ENCODE data around the gene GLYATL1B. TPM values are rescaled to one million over a fixed set of nuclear protein-coding genes. Genes with fewer than 3 reads are reported as not detected.

The GLYATL1B gene
- total and polyA plus RNA-seq, 10 of the 15 experiments (the other 5 are each of a cell fraction or from before 2014, with no cell fraction given): 0.10 to 1.7 (median 0.24) TPM; not detected in 4

DNA sequence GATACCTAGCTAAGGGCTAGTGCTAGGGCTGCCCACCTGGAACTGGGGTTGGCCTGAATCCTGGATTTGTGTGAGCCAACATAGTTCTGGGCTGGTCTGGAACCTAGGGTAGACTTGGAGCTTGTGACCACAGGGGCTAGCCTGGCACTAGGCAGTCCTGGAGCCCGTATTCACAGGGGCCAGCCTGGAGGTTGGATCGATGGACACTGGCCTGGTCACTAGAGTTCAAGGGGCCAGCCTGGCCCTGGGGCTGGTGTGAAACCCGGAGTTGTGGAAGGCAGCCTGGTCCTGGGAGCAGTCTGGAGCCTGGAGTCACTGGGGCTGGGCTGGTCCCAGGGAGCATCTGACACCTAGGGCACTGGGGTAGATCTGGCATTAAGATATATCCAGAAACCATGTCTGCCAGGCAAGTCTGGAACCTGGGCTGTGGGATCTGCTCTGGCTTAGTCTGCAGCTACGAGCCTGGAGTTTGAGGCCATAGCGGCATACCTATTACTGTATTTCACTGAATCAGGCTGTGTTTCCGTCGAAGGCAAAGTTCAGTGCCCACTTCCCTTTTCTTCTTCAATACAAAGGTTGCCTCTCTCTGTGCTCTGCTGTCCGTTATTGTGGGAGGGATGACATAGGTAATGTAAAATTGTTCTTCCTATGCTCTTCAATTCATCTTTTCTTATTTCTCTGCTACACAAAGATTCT, 9.1 kb upstream of the GLYATL1B start (continued):
- TF ChIP-seq RELA (IDR thresholded peaks at IDR 0.05; ENCODE audit: borderline replicate concordance, partially characterized antibody) (no peak), ETV6 (conservative IDR thresholded peaks at IDR 0.05 in 1 of 2, IDR thresholded peaks at IDR 0.05 in 1 of 2; ENCODE audit: borderline replicate concordance in 1 of 2, low read depth in 1 of 2) (no peak), CBX5 (IDR thresholded peaks at IDR 0.05; ENCODE audit: low read depth) (no peak), TCF7 (IDR thresholded peaks at IDR 0.05; ENCODE audit: borderline replicate concordance) (no peak), SIX5 (IDR thresholded peaks at IDR 0.05; ENCODE audit: low read depth, low read length, severe bottlenecking) (no peak), USF2 (IDR thresholded peaks at IDR 0.05; ENCODE audit: borderline replicate concordance, low read depth, low read length) (no peak), TARDBP (IDR thresholded peaks at IDR 0.05; ENCODE audit: borderline replicate concordance) (no peak), IRF4 (IDR thresholded peaks at IDR 0.05; ENCODE audit: low read depth, low read length) (peak; percentile 41; the same call in 1 of the 2 replicates), TCF3 (IDR thresholded peaks at IDR 0.05; ENCODE audit: borderline replicate concordance, insufficient read depth, low read depth, low read length) (no peak), HDGF (IDR thresholded peaks at IDR 0.05) (no peak), EED (IDR thresholded peaks at IDR 0.05; ENCODE audit: low read depth) (no peak), CEBPB (IDR thresholded peaks at IDR 0.05; ENCODE audit: borderline replicate concordance in 1 of 2, low read depth in 2 of 2, low read length in 2 of 2) (no peak), RBBP5 (conservative IDR thresholded peaks at IDR 0.05) (no peak), CUX1 (IDR thresholded peaks at IDR 0.05; ENCODE audit: insufficient replicate concordance, low read depth, low read length) (no peak), MXI1 (IDR thresholded peaks at IDR 0.05; ENCODE audit: low read depth, low read length) (no peak), STAT3 (IDR thresholded peaks at IDR 0.05; ENCODE audit: low read depth, low read length) (no peak), HDAC6 (IDR thresholded peaks at IDR 0.05; ENCODE audit: unreplicated experiment) (no peak), IKZF1 (conservative IDR thresholded peaks at IDR 0.05) (no peak)
- TF ChIP-seq, protein P1, sequence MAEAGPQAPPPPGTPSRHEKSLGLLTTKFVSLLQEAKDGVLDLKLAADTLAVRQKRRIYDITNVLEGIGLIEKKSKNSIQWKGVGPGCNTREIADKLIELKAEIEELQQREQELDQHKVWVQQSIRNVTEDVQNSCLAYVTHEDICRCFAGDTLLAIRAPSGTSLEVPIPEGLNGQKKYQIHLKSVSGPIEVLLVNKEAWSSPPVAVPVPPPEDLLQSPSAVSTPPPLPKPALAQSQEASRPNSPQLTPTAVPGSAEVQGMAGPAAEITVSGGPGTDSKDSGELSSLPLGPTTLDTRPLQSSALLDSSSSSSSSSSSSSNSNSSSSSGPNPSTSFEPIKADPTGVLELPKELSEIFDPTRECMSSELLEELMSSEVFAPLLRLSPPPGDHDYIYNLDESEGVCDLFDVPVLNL (IDR thresholded peaks at IDR 0.05; ENCODE audit: low read depth, low read length): no peak
- TF ChIP-seq, protein P2, sequence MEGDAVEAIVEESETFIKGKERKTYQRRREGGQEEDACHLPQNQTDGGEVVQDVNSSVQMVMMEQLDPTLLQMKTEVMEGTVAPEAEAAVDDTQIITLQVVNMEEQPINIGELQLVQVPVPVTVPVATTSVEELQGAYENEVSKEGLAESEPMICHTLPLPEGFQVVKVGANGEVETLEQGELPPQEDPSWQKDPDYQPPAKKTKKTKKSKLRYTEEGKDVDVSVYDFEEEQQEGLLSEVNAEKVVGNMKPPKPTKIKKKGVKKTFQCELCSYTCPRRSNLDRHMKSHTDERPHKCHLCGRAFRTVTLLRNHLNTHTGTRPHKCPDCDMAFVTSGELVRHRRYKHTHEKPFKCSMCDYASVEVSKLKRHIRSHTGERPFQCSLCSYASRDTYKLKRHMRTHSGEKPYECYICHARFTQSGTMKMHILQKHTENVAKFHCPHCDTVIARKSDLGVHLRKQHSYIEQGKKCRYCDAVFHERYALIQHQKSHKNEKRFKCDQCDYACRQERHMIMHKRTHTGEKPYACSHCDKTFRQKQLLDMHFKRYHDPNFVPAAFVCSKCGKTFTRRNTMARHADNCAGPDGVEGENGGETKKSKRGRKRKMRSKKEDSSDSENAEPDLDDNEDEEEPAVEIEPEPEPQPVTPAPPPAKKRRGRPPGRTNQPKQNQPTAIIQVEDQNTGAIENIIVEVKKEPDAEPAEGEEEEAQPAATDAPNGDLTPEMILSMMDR (IDR thresholded peaks at IDR 0.05 in 2 of 3, conservative IDR thresholded peaks at IDR 0.05 in 1 of 3; ENCODE audit: control insufficient read depth in 2 of 3, extremely low read depth in 1 of 3, insufficient read depth in 1 of 3, low read depth in 3 of 3, low read length in 3 of 3): no peak

Measured in GM12878 (cell line).